SK-N-SH (cell line): Measurements from ENCODE around the gene OGFOD3. TPM values are rescaled to one million over a fixed set of nuclear protein-coding genes. Genes with fewer than 3 reads are reported as not detected.

ENCODE experiments used
- CTCF ChIA-PET: fragments of 300-600, 350-600 bp; formaldehyde crosslinking; extraction: SDS; loops from one replicate; lab custom pipeline; 2021; lab: Yijun Ruan, JAX
- POLR2A ChIA-PET: fragments of 350-600 bp; sonication (Branson Sonifier 250); formaldehyde crosslinking; extraction: SDS; loops from one replicate; lab custom pipeline; 2020; ENCODE audit warnings: antibody characterized with exemption, inconsistent platforms; lab: Yijun Ruan, JAX
- DNase-seq: peaks from one replicate; pipeline ENCODE4 v3.0.0; 2012
- H2AFZ ChIP-seq: fragments of 200-600 bp; sonication (generic); 2 replicates; pipeline ENCODE4 v1.8.1; 2016; ENCODE audit warnings: antibody characterized with exemption, mild to moderate bottlenecking, low read depth
- H3F3A ChIP-seq: fragments of 200-600 bp; sonication (generic); replicated peaks from 2 replicates; pipeline ENCODE3; 2016; ENCODE audit warnings: antibody characterized with exemption, mild to moderate bottlenecking; ENCODE audit not compliant: insufficient read depth
- H3K27ac ChIP-seq, 2 experiments: fragments of 200-500 bp in 1 of 2; fragments of 200-600 bp in 1 of 2; sonication (Bioruptor generic) in 1 of 2; sonication (generic), shearing (Covaris generic) in 1 of 2; 2 replicates each; pipeline versions ENCODE4 v1.5.1 to v1.6.1; 2014 to 2016; ENCODE audit warnings: low read depth in 2 of 2, inconsistent platforms in 1 of 2, low read length in 1 of 2, mild to moderate bottlenecking in 1 of 2, mixed read lengths in 1 of 2
- H3K27me3 ChIP-seq: fragments of 200-600 bp; sonication (generic), shearing (Covaris generic); 2 replicates; pipeline ENCODE4 v1.6.1; 2016; ENCODE audit warnings: mixed run types; ENCODE audit not compliant: insufficient read depth
- H3K36me3 ChIP-seq, 2 experiments: fragments of 200-500 bp in 1 of 2; fragments of 200-600 bp in 1 of 2; sonication (Bioruptor generic) in 1 of 2; sonication (generic) in 1 of 2; replicated peaks in 1 of 2; 2 replicates each; pipeline versions ENCODE3 to v1.5.1; 2014 to 2016; ENCODE audit warnings: low read length in 1 of 2, mild to moderate bottlenecking in 1 of 2; ENCODE audit not compliant: insufficient read depth in 2 of 2, control insufficient read depth in 1 of 2
- H3K4me1 ChIP-seq, 2 experiments: fragments of 200-500 bp in 1 of 2; fragments of 200-600 bp in 1 of 2; sonication (Bioruptor generic) in 1 of 2; sonication (generic), shearing (Covaris generic) in 1 of 2; 2 replicates each; pipeline versions ENCODE4 v1.5.1 to v1.6.1; 2014 to 2016; ENCODE audit warnings: low read depth in 1 of 2, low read length in 1 of 2, mixed run types in 1 of 2; ENCODE audit not compliant: insufficient read depth in 2 of 2, control insufficient read depth in 1 of 2
- H3K4me2 ChIP-seq: fragments of 200-600 bp; sonication (generic), shearing (Covaris generic); 2 replicates; pipeline ENCODE4 v1.6.1; 2017; ENCODE audit warnings: mixed run types
- H3K4me3 ChIP-seq, 2 experiments: fragments of 200-500 bp in 1 of 2; fragments of 200-600 bp in 1 of 2; sonication (Bioruptor generic) in 1 of 2; sonication (generic), shearing (Covaris generic) in 1 of 2; 2 replicates each; pipeline versions ENCODE4 v1.5.1 to v1.8.1; 2014 to 2016; ENCODE audit warnings: low read depth in 2 of 2, inconsistent platforms in 1 of 2, low read length in 1 of 2, mild to moderate bottlenecking in 1 of 2, mixed read lengths in 1 of 2, moderate library complexity in 1 of 2
- H3K79me2 ChIP-seq: fragments of 200-600 bp; sonication (generic); 2 replicates; pipeline ENCODE4 v1.8.1; 2017; ENCODE audit warnings: mild to moderate bottlenecking; ENCODE audit not compliant: insufficient read depth
- H3K9ac ChIP-seq: fragments of 200-600 bp; sonication (generic); 2 replicates; pipeline ENCODE4 v1.6.1; 2017; ENCODE audit warnings: mixed run types
- H3K9me2 ChIP-seq: fragments of 200-600 bp; sonication (generic); 2 replicates; pipeline ENCODE4 v1.6.1; 2017; ENCODE audit warnings: mixed run types
- H3K9me3 ChIP-seq: fragments of 200-600 bp; sonication (generic); 2 replicates; pipeline ENCODE4 v1.6.1; 2017; ENCODE audit warnings: mixed run types, mild to moderate bottlenecking, moderate library complexity
- H4K20me1 ChIP-seq: fragments of 200-600 bp; sonication (generic); 2 replicates; pipeline ENCODE4 v1.6.1; 2017; ENCODE audit warnings: mild to moderate bottlenecking, mixed run types; ENCODE audit not compliant: insufficient read depth
- CHD2 ChIP-seq: fragments of 150-350 bp; IDR thresholded peaks from 2 replicates; pipeline ENCODE4 v1.6.1; 2018; ENCODE audit warnings: low read length; ENCODE audit not compliant: partially characterized antibody
- ELF1 ChIP-seq: IDR thresholded peaks from 2 replicates; pipeline ENCODE4 v1.4.0; 2012
- EP300 ChIP-seq, 2 experiments: IDR thresholded peaks; 2 replicates each; pipeline versions ENCODE4 v1.4.0 to v1.6.1; 2012; ENCODE audit warnings: borderline replicate concordance in 1 of 2, low read depth in 1 of 2, low read length in 1 of 2
- EZH2phosphoT487 ChIP-seq: fragments of 200-600 bp; sonication (generic); IDR thresholded peaks from 2 replicates; pipeline ENCODE4 v1.6.1; 2017; ENCODE audit warnings: low read depth, mixed run types, mild to moderate bottlenecking, antibody characterized with exemption, moderate library complexity, borderline replicate concordance
- FOXJ3 ChIP-seq: sonication (generic); formaldehyde crosslinking; IDR thresholded peaks from 2 replicates; pipeline ENCODE4 v1.5.1; 2020; ENCODE audit warnings: mild to moderate bottlenecking, missing genetic modification reagents
- FOXM1 ChIP-seq: IDR thresholded peaks from 2 replicates; pipeline ENCODE4 v1.4.0; 2012; ENCODE audit warnings: low read depth, mild to moderate bottlenecking
- GABPA ChIP-seq: IDR thresholded peaks from 2 replicates; pipeline ENCODE4 v1.4.0; 2012; ENCODE audit warnings: low read depth, mild to moderate bottlenecking
- GATA2 ChIP-seq: sonication (generic); formaldehyde crosslinking; IDR thresholded peaks from 2 replicates; pipeline ENCODE4 v1.5.0; 2020; ENCODE audit warnings: mild to moderate bottlenecking, missing genetic modification reagents
- MAX ChIP-seq: IDR thresholded peaks from 2 replicates; pipeline ENCODE4 v1.4.0; 2012; ENCODE audit warnings: low read depth
- MXI1 ChIP-seq: IDR thresholded peaks from 2 replicates; pipeline ENCODE4 v1.6.1; 2012; ENCODE audit warnings: mild to moderate bottlenecking, low read depth, low read length, improper control_type of control experiment
- NFIC ChIP-seq: IDR thresholded peaks from 2 replicates; pipeline ENCODE4 v1.4.0; 2012; ENCODE audit warnings: borderline replicate concordance
- POLR2AphosphoS5 ChIP-seq: IDR thresholded peaks from 2 replicates; pipeline ENCODE4 v1.6.1; 2012; ENCODE audit warnings: low read depth, low read length
- RAD21 ChIP-seq: IDR thresholded peaks from 2 replicates; pipeline ENCODE4 v1.6.1; 2012; ENCODE audit warnings: mild to moderate bottlenecking, low read length
- RCOR1 ChIP-seq: fragments of 150-350 bp; IDR thresholded peaks from 2 replicates; pipeline ENCODE4 v1.6.1; 2017; ENCODE audit warnings: antibody characterized with exemption, low read length
- RXRA ChIP-seq: IDR thresholded peaks from 2 replicates; pipeline ENCODE4 v1.4.0; 2012; ENCODE audit warnings: low read depth, mild to moderate bottlenecking, borderline replicate concordance
- SIN3A ChIP-seq: IDR thresholded peaks from 2 replicates; pipeline ENCODE4 v1.6.1; 2012; ENCODE audit warnings: low read depth, mild to moderate bottlenecking, low read length, moderate library complexity, borderline replicate concordance
- SMC3 ChIP-seq: IDR thresholded peaks from 2 replicates; pipeline ENCODE4 v1.6.1; 2012; ENCODE audit warnings: low read depth, low read length, improper control_type of control experiment
- TEAD4 ChIP-seq: IDR thresholded peaks from 2 replicates; pipeline ENCODE4 v1.4.0; 2012; ENCODE audit warnings: mild to moderate bottlenecking, borderline replicate concordance; ENCODE audit not compliant: insufficient read depth
- USF1 ChIP-seq: IDR thresholded peaks from 2 replicates; pipeline ENCODE4 v1.4.0; 2012; ENCODE audit warnings: low read depth, borderline replicate concordance
- YY1 ChIP-seq: IDR thresholded peaks from 2 replicates; pipeline ENCODE4 v1.4.0; 2012; ENCODE audit warnings: low read depth, mild to moderate bottlenecking
- WGBS: methylation state at CpG from one replicate; pipeline ENCODE4 v1.1.6; 2017; ENCODE audit warnings: low lambda C conversion rate; 5-methylcytosine and 5-hydroxymethylcytosine counted together
- polyA plus RNA-seq, 3 experiments: library from polyadenylated mRNA; depleted of rRNA; stranded (reverse); fragments of >200 nt; gene quantifications; 2 replicates each; pipeline ENCODE4 v1.2.3, GENCODE V29; 2012
- TF ChIP-seq, protein P1 (sequence below): fragments of 150-350 bp; IDR thresholded peaks from 2 replicates; pipeline ENCODE4 v1.6.1; 2017; ENCODE audit warnings: antibody characterized with exemption, low read length, low read depth, borderline replicate concordance
- TF ChIP-seq, protein P2 (sequence below): IDR thresholded peaks from 2 replicates; pipeline ENCODE4; 2012

The OGFOD3 gene
- polyA plus RNA-seq, 1 of the 3 experiments (the other 2 are of a cell fraction), result 68.2 TPM

DNA sequence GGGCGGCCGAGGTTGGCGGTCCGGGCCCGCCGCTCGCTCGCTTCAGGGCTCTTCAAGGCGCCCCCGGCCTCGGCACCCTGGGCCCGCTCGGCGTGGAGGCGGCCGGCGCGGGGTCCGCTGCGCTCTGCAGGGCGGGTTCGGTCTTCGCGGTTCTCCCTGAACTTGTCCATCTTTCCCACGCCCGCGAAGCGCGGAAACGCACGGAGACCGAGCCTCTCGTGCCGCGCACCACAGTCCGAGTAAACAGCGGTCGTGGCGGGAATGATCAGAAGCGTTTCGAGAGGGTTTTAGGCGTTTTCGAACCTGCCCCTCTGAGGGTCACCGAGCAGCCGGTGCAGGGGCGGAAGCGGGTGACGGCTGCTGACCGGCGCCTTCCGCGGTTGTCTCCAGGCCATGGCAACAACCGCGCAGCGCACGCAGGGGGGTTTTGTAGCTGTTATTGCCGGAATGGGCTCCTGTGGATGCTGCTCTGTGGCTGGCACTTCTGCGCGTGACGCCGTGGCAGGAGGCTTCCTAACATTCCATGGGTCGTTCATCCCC lies 40.6 kb upstream of the OGFOD3 start:
- H2AFZ ChIP-seq, result peak overlapping the region; percentile 54; the same call in 1 of the 2 replicates
- ChIA-PET POLR2A (interaction anchor here (0.5 to 0.7 kb wide), 2 partner anchors 23 to 44 kb away, joined by 3 read pairs; no protein-coding TSS in a partner anchor), CTCF (interaction anchor here (2.2 kb wide), 1 partner anchor 96 kb away, joined by 9 read pairs; no protein-coding TSS in a partner anchor)
- H3F3A ChIP-seq, result peaks cover 7% of the 10 kb centered on the region
- H3K27me3 ChIP-seq, result no peaks in the 10 kb centered on the region
- peak overlapping the region; percentile 94 for H3K4me2 ChIP-seq
- peaks cover 5 to 11% of the 10 kb centered on the region in 2 experiments; a peak in 3 of 4 replicates for H3K4me1 ChIP-seq
- H3K9ac ChIP-seq, result peak overlapping the region; percentile 95
- H4K20me1 ChIP-seq, result peaks cover 6% of the 10 kb centered on the region; the same call in 1 of the 2 replicates
- peak; percentile 20; the same call in 1 of the 2 replicates for TF ChIP-seq ELF1
- TF ChIP-seq MXI1, result peak; percentile 53; the same call in 1 of the 2 replicates
- peak; percentile 30; the same call in 1 of the 2 replicates for TF ChIP-seq GABPA
- no peak for TF ChIP-seq SIN3A
- 0 out of 2 replicates have a peak, but pooled peaks have one; percentile 4 for TF ChIP-seq RAD21
- no peaks in the 10 kb centered on the region for H3K9me3 ChIP-seq
- no peaks in the 10 kb centered on the region for H3K9me2 ChIP-seq
- H3K4me3 ChIP-seq, result peak overlapping the region; percentile 74 to 92
- peaks cover 28% of the 10 kb centered on the region for H3K79me2 ChIP-seq
- 2% methylated on average over 50 of the region's 62 CpGs for WGBS
- peaks cover 18 to 21% of the 10 kb centered on the region in 2 experiments for H3K36me3 ChIP-seq
- H3K27ac ChIP-seq, result peak overlapping the region; percentile 64 to 99
- peak; percentile 76 for DNase-seq

DNA sequence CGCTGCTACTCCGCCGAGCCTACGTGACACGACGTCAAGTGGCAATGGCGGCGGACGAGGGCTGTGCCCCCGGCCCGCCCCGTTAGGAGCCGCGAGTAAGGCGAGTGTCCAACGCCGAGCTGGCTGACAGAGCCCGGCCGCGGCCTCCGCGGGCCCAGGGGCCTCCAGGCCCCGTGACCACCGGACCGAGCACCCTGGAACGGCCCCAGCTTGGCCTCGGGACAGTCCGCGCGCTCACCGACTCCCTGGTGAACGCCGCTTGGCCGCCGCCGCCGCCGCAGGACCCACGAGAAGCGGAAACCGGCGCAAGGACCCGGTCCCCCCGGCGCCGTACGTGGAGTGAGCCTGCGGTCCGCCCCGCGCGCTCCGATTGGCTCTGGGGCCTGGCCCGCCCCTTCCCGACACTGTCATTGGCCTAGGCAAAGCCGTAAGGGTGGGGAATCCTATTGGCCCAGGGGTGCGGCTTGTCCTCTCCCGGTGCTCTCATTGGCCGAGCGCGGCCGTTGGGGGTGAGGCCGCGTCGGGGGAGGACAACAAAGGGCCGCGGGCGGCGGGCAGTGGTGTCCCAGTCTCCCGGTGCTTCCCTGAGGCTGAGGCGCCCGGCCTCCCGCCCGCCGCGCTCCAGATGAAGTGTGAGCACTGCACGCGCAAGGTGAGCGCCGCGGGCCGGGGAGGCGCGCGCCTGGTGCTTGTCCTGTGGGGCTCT lies 39.9 kb upstream of the OGFOD3 start, which contains the start of gene NARF:
TSS of gene NARF (plus strand) at position 563 of the 706 bp plus-strand sequence. CDS start at position 626, 63 bp downstream.
- Histone ChIP-seq H3F3A (peaks cover 7% of the 10 kb centered on the region), H3K36me3 (peaks cover 15 to 21% of the 10 kb centered on the region in 2 experiments), H3K4me1 (peaks cover 5 to 11% of the 10 kb centered on the region in 2 experiments; a peak in 3 of 4 replicates), H3K4me2 (peak within 1 kb of the TSS; percentile 94), H3K27me3 (no peaks in the 10 kb centered on the region), H3K79me2 (peaks cover 28% of the 10 kb centered on the region), H3K27ac (peak within 1 kb of the TSS; percentile 98 to 99), H4K20me1 (peaks cover 6% of the 10 kb centered on the region; the same call in 1 of the 2 replicates), H3K9me2 (no peaks in the 10 kb centered on the region), H3K9ac (peak within 1 kb of the TSS; percentile 95), H2AFZ (peak within 1 kb of the TSS; percentile 54), H3K9me3 (no peaks in the 10 kb centered on the region), H3K4me3 (peak within 1 kb of the TSS; percentile 74 to 92)
- 0% methylated on average over 15 of the region's 85 CpGs for WGBS
- POLR2A ChIA-PET, result interaction anchor here (0.7 to 0.9 kb wide), 2 partner anchors 36 to 59 kb away, joined by 3 read pairs; no protein-coding TSS in a partner anchor
- CTCF ChIA-PET, result interaction anchor here (0.6 to 2.2 kb wide), 4 partner anchors 35 to 252 kb away, joined by 3 to 9 read pairs (median 3); no protein-coding TSS in a partner anchor
- DNase-seq, result peak; percentile 100
- TF ChIP-seq TEAD4, result no peak
- TF ChIP-seq CHD2, result peak; percentile 78
- no peak for TF ChIP-seq ELF1
- TF ChIP-seq GABPA, result peak; percentile 53
- peak; percentile 20; the same call in 1 of the 2 replicates for TF ChIP-seq RCOR1
- no peak for TF ChIP-seq GATA2
- TF ChIP-seq RXRA, result no peak
- TF ChIP-seq MXI1, result peak; percentile 54; the same call in 1 of the 2 replicates
- no peak for TF ChIP-seq FOXM1
- peak in 1 of 2 experiments; percentile 45; a peak in 3 of 4 replicates for TF ChIP-seq EP300 (IDR thresholded peaks at IDR 0.05; ENCODE audit: borderline replicate concordance in 1 of 2, low read depth in 1 of 2, low read length in 1 of 2)
- TF ChIP-seq, protein P1, sequence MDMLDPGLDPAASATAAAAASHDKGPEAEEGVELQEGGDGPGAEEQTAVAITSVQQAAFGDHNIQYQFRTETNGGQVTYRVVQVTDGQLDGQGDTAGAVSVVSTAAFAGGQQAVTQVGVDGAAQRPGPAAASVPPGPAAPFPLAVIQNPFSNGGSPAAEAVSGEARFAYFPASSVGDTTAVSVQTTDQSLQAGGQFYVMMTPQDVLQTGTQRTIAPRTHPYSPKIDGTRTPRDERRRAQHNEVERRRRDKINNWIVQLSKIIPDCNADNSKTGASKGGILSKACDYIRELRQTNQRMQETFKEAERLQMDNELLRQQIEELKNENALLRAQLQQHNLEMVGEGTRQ, result no peak
- TF ChIP-seq, protein P2, sequence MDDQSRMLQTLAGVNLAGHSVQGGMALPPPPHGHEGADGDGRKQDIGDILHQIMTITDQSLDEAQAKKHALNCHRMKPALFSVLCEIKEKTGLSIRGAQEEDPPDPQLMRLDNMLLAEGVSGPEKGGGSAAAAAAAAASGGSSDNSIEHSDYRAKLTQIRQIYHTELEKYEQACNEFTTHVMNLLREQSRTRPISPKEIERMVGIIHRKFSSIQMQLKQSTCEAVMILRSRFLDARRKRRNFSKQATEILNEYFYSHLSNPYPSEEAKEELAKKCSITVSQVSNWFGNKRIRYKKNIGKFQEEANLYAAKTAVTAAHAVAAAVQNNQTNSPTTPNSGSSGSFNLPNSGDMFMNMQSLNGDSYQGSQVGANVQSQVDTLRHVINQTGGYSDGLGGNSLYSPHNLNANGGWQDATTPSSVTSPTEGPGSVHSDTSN, result peak; percentile 2; the same call in 1 of the 2 replicates
- TF ChIP-seq NFIC, result no peak
- no peak for TF ChIP-seq EZH2phosphoT487
- peak; percentile 90 for TF ChIP-seq POLR2AphosphoS5
- no peak; the same call in 1 of the 2 replicates for TF ChIP-seq MAX
- peak; percentile 96 for TF ChIP-seq YY1
- TF ChIP-seq USF1, result no peak
- no peak for TF ChIP-seq SMC3
- TF ChIP-seq FOXJ3 (CRISPR knock-in tag), result no peak
